Activated naive CD4-positive, alpha-beta T cell (primary cell): ENCODE measurements around the gene TAS1R3.

Source experiments
- DNase-seq, 4 experiments: peaks; one replicate each; lab custom pipeline; 2025; lab: John Stamatoyannopoulos, UW

The TAS1R3 gene

GRCh38 chr1:1324524-1325287 is 6.4 kb upstream of the TAS1R3 start, which contains the start of the genes CPTP and INTS11:
TSS of gene CPTP (plus strand) at chr1:1324802. CDS start at chr1:1326911, 2,109 bp downstream.
TSS of gene INTS11 (minus strand) at chr1:1324660. CDS start at chr1:1324608, 52 bp downstream.
- peak; percentile 89 to 95 (median 93) for DNase-seq

- no peak for DNase-seq
Measured at GRCh38 chr1:1325288-1326074, 5.6 kb upstream of the TAS1R3 start.

GRCh38 chr1:1326075-1326605 is 4.9 kb upstream of the TAS1R3 start:
- DNase-seq: no peak

- no peak for DNase-seq
Measured at GRCh38 chr1:1327291-1327690, 3.8 kb upstream of the TAS1R3 start.

GRCh38 chr1:1328254-1328653 is 2.8 kb upstream of the TAS1R3 start:
- no peak for DNase-seq

GRCh38 chr1:1329304-1330210 is 1.5 kb upstream of the TAS1R3 start:
- DNase-seq: no peak

- no peak for DNase-seq
Measured at GRCh38 chr1:1330366-1331067, 563 bp upstream of the TAS1R3 start.

- no peak for DNase-seq
Measured at GRCh38 chr1:1332031-1332755, 1.1 kb downstream of the TAS1R3 start.

GRCh38 chr1:1332774-1333480 is 1.8 kb downstream of the TAS1R3 start:
- no peak for DNase-seq

- DNase-seq: no peak
Measured at GRCh38 chr1:1333551-1334241, 2.6 kb downstream of the TAS1R3 start.

GRCh38 chr1:1334835-1335234 is 3.8 kb downstream of the TAS1R3 start:
- DNase-seq: no peak

- DNase-seq: no peak
Measured at GRCh38 chr1:1335283-1335682, 4.2 kb downstream of the TAS1R3 start.

- no peak for DNase-seq
Measured at GRCh38 chr1:1335792-1336248, 4.7 kb downstream of the TAS1R3 start.

GRCh38 chr1:1336446-1336845 is 5.4 kb downstream of the TAS1R3 start:
- no peak for DNase-seq

GRCh38 chr1:1336931-1337792 is 6.1 kb downstream of the TAS1R3 start:
- DNase-seq: no peak

GRCh38 chr1:1337793-1338147 is 6.7 kb downstream of the TAS1R3 start:
- DNase-seq: no peak

- DNase-seq: no peak
Measured at GRCh38 chr1:1338278-1338677, 7.2 kb downstream of the TAS1R3 start.

GRCh38 chr1:1340185-1340584 is 9.1 kb downstream of the TAS1R3 start:
- no peak for DNase-seq
